H9 (cell line): Measurements from ENCODE around the gene AQP7. TPM values are rescaled to one million over a fixed set of nuclear protein-coding genes. Genes with fewer than 3 reads are reported as not detected.
"Not testable (repeated sequence)": the region's sequence is repeated elsewhere in the genome, so short reads cannot be mapped to it uniquely, and the experiment has no call there.

Source experiments
- DNase-seq: peaks from one replicate; pipeline ENCODE4 v3.0.0-alpha.2; 2017
- H2AFZ ChIP-seq: one replicate; pipeline ENCODE4 v1.6.1; 2013; ENCODE audit warnings: mild to moderate bottlenecking, low read length, control low read depth, moderate library complexity
- H2AK5ac ChIP-seq: 2 replicates; pipeline ENCODE4 v1.6.1; 2013; ENCODE audit warnings: low read length, control low read depth, mixed read lengths; ENCODE audit not compliant: insufficient read length
- H2BK120ac ChIP-seq: one replicate; pipeline ENCODE4 v1.6.1; 2013; ENCODE audit warnings: low read depth, mild to moderate bottlenecking, low read length, control low read depth, inconsistent platforms; ENCODE audit not compliant: poor library complexity, severe bottlenecking
- H2BK12ac ChIP-seq: 2 replicates; pipeline ENCODE4 v1.6.1; 2013; ENCODE audit warnings: low read length, control low read depth, mixed read lengths, low read depth; ENCODE audit not compliant: insufficient read length
- H2BK15ac ChIP-seq: 2 replicates; pipeline ENCODE4 v1.6.1; 2013; ENCODE audit warnings: low read depth, low read length, control low read depth
- H2BK20ac ChIP-seq: one replicate; pipeline ENCODE4 v1.6.1; 2013; ENCODE audit warnings: low read depth, mild to moderate bottlenecking, low read length, control low read depth, inconsistent platforms; ENCODE audit not compliant: poor library complexity, severe bottlenecking
- H2BK5ac ChIP-seq: 2 replicates; pipeline ENCODE4 v1.6.1; 2013; ENCODE audit warnings: low read length, control low read depth, mixed read lengths; ENCODE audit not compliant: insufficient read length
- H3K14ac ChIP-seq: 2 replicates; pipeline ENCODE4 v1.6.1; 2013; ENCODE audit warnings: low read length, control low read depth; ENCODE audit not compliant: insufficient read depth
- H3K18ac ChIP-seq: 2 replicates; pipeline ENCODE4 v1.6.1; 2013; ENCODE audit warnings: low read depth, mild to moderate bottlenecking, mixed read lengths, low read length, control low read depth; ENCODE audit not compliant: insufficient read length
- H3K23ac ChIP-seq: 2 replicates; pipeline ENCODE4 v1.6.1; 2013; ENCODE audit warnings: low read length, control low read depth, mixed read lengths, low read depth; ENCODE audit not compliant: insufficient read length
- H3K23me2 ChIP-seq: 2 replicates; pipeline ENCODE4 v1.6.1; 2013; ENCODE audit warnings: low read depth, mild to moderate bottlenecking, mixed read lengths, low read length, control low read depth; ENCODE audit not compliant: insufficient read length, poor library complexity, severe bottlenecking
- H3K27ac ChIP-seq: 2 replicates; pipeline ENCODE4 v1.5.1; 2013; ENCODE audit warnings: low read length, control low read depth, mixed read lengths, low read depth; ENCODE audit not compliant: insufficient read length
- H3K27me3 ChIP-seq: 2 replicates; pipeline ENCODE4 v1.6.1; 2013; ENCODE audit warnings: low read length, control low read depth, inconsistent platforms; ENCODE audit not compliant: insufficient read depth
- H3K4ac ChIP-seq: 2 replicates; pipeline ENCODE4 v1.6.1; 2013; ENCODE audit warnings: low read depth, mild to moderate bottlenecking, control low read depth, inconsistent platforms, low read length, moderate library complexity
- H3K4me1 ChIP-seq: 2 replicates; pipeline ENCODE4 v1.6.1; 2013; ENCODE audit warnings: low read length, control low read depth, inconsistent platforms; ENCODE audit not compliant: insufficient read depth
- H3K4me2 ChIP-seq: 2 replicates; pipeline ENCODE4 v1.6.1; 2013; ENCODE audit warnings: low read length, control low read depth, mixed read lengths; ENCODE audit not compliant: insufficient read length, insufficient read depth
- H3K56ac ChIP-seq: 2 replicates; pipeline ENCODE4 v1.6.1; 2013; ENCODE audit warnings: low read depth, mild to moderate bottlenecking, mixed read lengths, low read length, control low read depth; ENCODE audit not compliant: insufficient read length
- H3K79me1 ChIP-seq: 2 replicates; pipeline ENCODE4 v1.6.1; 2013; ENCODE audit warnings: low read depth, mild to moderate bottlenecking, moderate library complexity, low read length, control low read depth, inconsistent platforms; ENCODE audit not compliant: insufficient read depth, poor library complexity, severe bottlenecking
- H3K79me2 ChIP-seq: 2 replicates; pipeline ENCODE4 v1.6.1; 2013; ENCODE audit warnings: low read length, control low read depth, inconsistent platforms; ENCODE audit not compliant: insufficient read depth
- H3K9ac ChIP-seq: 2 replicates; pipeline ENCODE4 v1.6.1; 2013; ENCODE audit warnings: low read length, control low read depth, mixed read lengths; ENCODE audit not compliant: insufficient read length; ENCODE audit errors: extremely low read depth
- H3K9me3 ChIP-seq: one replicate; pipeline ENCODE4 v1.6.1; 2013; ENCODE audit warnings: low read depth, low read length, inconsistent platforms; ENCODE audit not compliant: control insufficient read depth
- H3T11ph ChIP-seq: one replicate; pipeline ENCODE4 v1.6.1; 2013; ENCODE audit warnings: mild to moderate bottlenecking, low read length, control low read depth, inconsistent platforms
- H4K20me1 ChIP-seq: one replicate; pipeline ENCODE4 v1.6.1; 2013; ENCODE audit not compliant: control insufficient read depth, insufficient read length, insufficient read depth
- H4K5ac ChIP-seq: 2 replicates; pipeline ENCODE4 v1.6.1; 2013; ENCODE audit warnings: low read depth, mild to moderate bottlenecking, mixed read lengths, low read length, control low read depth; ENCODE audit not compliant: insufficient read length
- H4K8ac ChIP-seq: replicated peaks from 2 replicates; pipeline ENCODE4 v1.6.1; 2013; ENCODE audit warnings: low read length, control low read depth, mixed read lengths, low read depth; ENCODE audit not compliant: insufficient read length
- H4K91ac ChIP-seq: 2 replicates; pipeline ENCODE4 v1.6.1; 2013; ENCODE audit warnings: low read depth, mild to moderate bottlenecking, moderate library complexity, mixed read lengths, low read length, control low read depth; ENCODE audit not compliant: insufficient read length
- H3K27ac Mint-ChIP-seq, 3 experiments: 2 replicates in 2 of 3; 3 replicates in 1 of 3; pipeline ENCODE4 v1.8.0; 2020 to 2021; ENCODE audit warnings: mixed read lengths in 3 of 3, mild to moderate bottlenecking in 1 of 3, moderate library complexity in 1 of 3
- H3K27me3 Mint-ChIP-seq: 2 replicates; pipeline ENCODE4 v1.8.0; 2021; ENCODE audit warnings: low read depth, mild to moderate bottlenecking, moderate library complexity, mixed read lengths
- H3K36me3 Mint-ChIP-seq, 3 experiments: 2 replicates in 2 of 3; 3 replicates in 1 of 3; pipeline ENCODE4 v1.8.0; 2020 to 2021; ENCODE audit warnings: low read depth in 3 of 3, mixed read lengths in 3 of 3; ENCODE audit not compliant: insufficient read depth in 1 of 3
- H3K4me1 Mint-ChIP-seq, 2 experiments: 2 replicates each; pipeline ENCODE4 v1.8.0; 2020; ENCODE audit warnings: mixed read lengths in 2 of 2
- H3K4me3 Mint-ChIP-seq, 2 experiments: 2 replicates in 1 of 2; 3 replicates in 1 of 2; pipeline ENCODE4 v1.8.0; 2020 to 2021; ENCODE audit warnings: mild to moderate bottlenecking in 2 of 2, mixed read lengths in 2 of 2, moderate library complexity in 1 of 2
- H3K9me3 Mint-ChIP-seq, 2 experiments: 2 replicates in 1 of 2; 3 replicates in 1 of 2; pipeline ENCODE4 v1.8.0; 2020; ENCODE audit warnings: mild to moderate bottlenecking in 2 of 2, mixed read lengths in 2 of 2, moderate library complexity in 1 of 2
- WGBS: extraction: QIAGEN DNeasy Blood & Tissue Kit; methylation state at CpG from one replicate; pipeline ENCODE4 v1.1.7; 2013; ENCODE audit warnings: missing lambda C conversion rate, low lambda C conversion rate, mixed read lengths; ENCODE audit not compliant: insufficient read length; ENCODE audit errors: extremely low coverage; 5-methylcytosine and 5-hydroxymethylcytosine counted together
- total RNA-seq: library from RNA; stranded (reverse); gene quantifications from 2 replicates; pipeline ENCODE4 v1.2.1, GENCODE V29; 2021

The AQP7 gene
- total RNA-seq, 1 experiment from 2014 or later, result not detected

DNA sequence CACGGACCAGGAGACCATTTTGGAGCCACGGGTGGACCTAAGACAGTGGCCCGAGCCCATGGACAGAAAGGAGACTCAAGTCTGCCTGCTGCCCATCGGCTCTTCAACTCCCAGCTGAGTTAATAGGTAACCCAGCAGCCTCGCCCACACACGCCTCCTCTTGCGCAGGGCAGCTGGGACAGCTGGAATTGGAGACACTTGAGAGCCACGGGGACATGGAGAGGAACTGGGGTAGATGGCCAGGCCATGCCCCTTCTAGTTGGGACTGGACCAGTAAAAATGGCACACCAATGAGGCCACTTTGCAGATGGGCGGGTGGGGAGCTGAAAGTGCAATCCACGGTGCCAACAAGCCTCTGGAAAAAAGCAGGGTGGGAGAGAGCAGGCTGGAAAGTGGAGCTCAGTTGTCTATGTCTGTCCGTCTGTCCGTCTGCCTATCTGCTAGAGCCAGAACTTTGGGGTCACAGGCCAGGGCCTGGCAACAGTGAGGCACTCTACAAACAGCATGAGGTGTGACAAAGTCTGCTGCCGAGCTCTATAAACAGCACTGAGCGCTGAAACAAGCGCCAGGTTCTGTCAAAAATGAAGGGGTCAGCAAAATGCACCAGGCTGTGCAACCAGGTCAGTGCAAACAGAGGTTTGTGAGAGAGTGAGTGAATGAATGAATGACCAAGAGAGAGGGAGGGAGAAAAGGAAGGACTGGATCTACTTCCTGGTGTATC, 7.0 kb downstream of the AQP7 start:
- not testable (repeated sequence) for H3K4ac ChIP-seq, H3T11ph ChIP-seq, H3K79me2 ChIP-seq, H3K23me2 ChIP-seq, H3K36me3 Mint-ChIP-seq, H2BK12ac ChIP-seq, H2BK15ac ChIP-seq, H3K4me3 Mint-ChIP-seq, H3K23ac ChIP-seq, H3K79me1 ChIP-seq, H4K91ac ChIP-seq, H2BK20ac ChIP-seq, H3K56ac ChIP-seq, H3K9me3 Mint-ChIP-seq, H4K20me1 ChIP-seq, H3K9me3 ChIP-seq, H3K4me2 ChIP-seq, H4K5ac ChIP-seq, H2AFZ ChIP-seq, H4K8ac ChIP-seq, H3K9ac ChIP-seq, H3K27me3 Mint-ChIP-seq, H3K4me1 ChIP-seq, DNase-seq, H3K27me3 ChIP-seq, H3K18ac ChIP-seq, H2AK5ac ChIP-seq, H2BK120ac ChIP-seq, H3K27ac ChIP-seq, H2BK5ac ChIP-seq
- 0 out of 2 replicates have a peak overlapping the region, but pooled peaks have one; percentile 47 for H3K14ac ChIP-seq
- Mint-ChIP-seq H3K4me1 (peaks cover 4 to 15% of the 10 kb centered on the region in 2 experiments; a peak in 3 of 4 replicates), H3K27ac (peak overlapping the region in 1 of 3 experiments; percentile 14; a peak in 1 of 7 replicates)
- WGBS, result no CpG with 5 or more reads among the region's 15 CpGs

GRCh38 chr9:33393986-33394385, 8.4 kb downstream of the AQP7 start:
- H3K27ac ChIP-seq, H3K9ac ChIP-seq, H3K27me3 Mint-ChIP-seq, H2AK5ac ChIP-seq, H3K36me3 Mint-ChIP-seq, DNase-seq, H3K4me3 Mint-ChIP-seq, H2BK12ac ChIP-seq, H2BK120ac ChIP-seq, H4K20me1 ChIP-seq, H4K91ac ChIP-seq, H3K79me2 ChIP-seq, H3K4me2 ChIP-seq, H4K8ac ChIP-seq, H3K56ac ChIP-seq, H2BK20ac ChIP-seq, H3K14ac ChIP-seq, H3K23me2 ChIP-seq, H2BK15ac ChIP-seq, H3K9me3 Mint-ChIP-seq, H3K4ac ChIP-seq, H3K4me1 ChIP-seq, H3K79me1 ChIP-seq, H3K9me3 ChIP-seq, H4K5ac ChIP-seq, H3T11ph ChIP-seq, H3K23ac ChIP-seq, H2AFZ ChIP-seq, H3K27me3 ChIP-seq, H2BK5ac ChIP-seq, H3K18ac ChIP-seq: not testable (repeated sequence)
- WGBS, result no CpG with 5 or more reads among the region's 3 CpGs
- Mint-ChIP-seq H3K4me1 (peaks cover 4 to 19% of the 10 kb centered on the region in 2 experiments; a peak in 3 of 4 replicates), H3K27ac (peak overlapping the region in 1 of 3 experiments; percentile 18; a peak in 1 of 7 replicates)
